HG03135 (cell line): ENCODE measurements around the gene DDAH2.

Experiments used
- ATAC-seq: cut with Tn5 transposase; IDR thresholded peaks from one replicate; pipeline ENCODE4 v1.9.1; 2021; ENCODE audit warnings: mild to moderate bottlenecking, moderate library complexity; ENCODE audit not compliant: unreplicated experiment

Gene DDAH2

GRCh38 chr6:31728767-31729514, at the start of gene DDAH2:
DDAH2 (minus strand) TSS chr6:31729299; CDS start chr6:31729161, 138 bp downstream.
- no peak for ATAC-seq

- ATAC-seq: no peak
Observed at GRCh38 chr6:31778193-31778592, 49.1 kb upstream of the DDAH2 start.

- no peak for ATAC-seq
Observed at GRCh38 chr6:31777667-31778050, 48.6 kb upstream of the DDAH2 start.

GRCh38 chr6:31776989-31777666, 48.0 kb upstream of the DDAH2 start, which contains the start of gene VWA7:
VWA7 (minus strand) TSS chr6:31777328; CDS start chr6:31776779, 549 bp downstream.
- ATAC-seq: peak; percentile 60

GRCh38 chr6:31776485-31776988, 47.4 kb upstream of the DDAH2 start:
- ATAC-seq: no peak

DNA sequence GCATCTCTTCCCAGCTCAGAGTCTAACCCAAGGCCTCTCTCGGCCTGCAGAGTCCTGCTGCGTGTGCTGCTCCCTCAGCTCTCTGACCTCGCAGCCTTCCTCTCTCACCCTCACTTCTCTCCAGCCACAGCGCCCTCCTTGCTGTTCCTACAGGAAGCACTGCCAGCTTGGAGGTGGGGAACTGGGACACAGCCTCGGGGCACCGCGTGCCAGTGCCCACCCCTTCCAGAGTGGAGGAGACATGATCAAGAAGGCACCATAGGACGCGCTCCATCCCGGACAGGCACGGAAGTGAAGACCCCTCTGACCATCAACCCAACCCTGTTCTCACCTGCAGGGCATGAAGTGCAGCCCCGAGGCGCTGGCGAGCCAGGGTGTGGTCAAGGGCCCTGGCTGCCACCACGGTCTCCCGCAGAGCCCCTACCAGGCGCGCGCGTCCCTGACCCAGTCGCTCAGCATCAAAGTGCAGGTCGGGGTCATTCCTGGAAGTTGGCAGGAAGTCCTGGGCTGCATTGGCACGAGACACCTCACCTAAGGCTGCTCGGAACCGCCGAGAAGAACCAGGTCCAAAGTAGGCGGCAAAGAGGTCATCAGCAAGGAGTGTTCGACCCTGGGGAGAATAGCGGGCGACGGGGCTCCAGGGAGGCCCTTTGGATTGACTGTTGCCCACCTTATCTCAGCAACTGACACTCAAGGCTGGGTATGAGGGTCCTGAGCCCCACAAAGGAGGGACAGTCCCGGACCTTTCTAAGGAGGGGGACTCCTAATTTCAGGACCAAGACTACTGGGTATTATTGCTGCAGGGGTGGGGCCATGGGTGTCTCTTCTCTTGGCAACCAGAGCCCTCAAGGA, 46.8 kb upstream of the DDAH2 start:
- no peak for ATAC-seq

DNA sequence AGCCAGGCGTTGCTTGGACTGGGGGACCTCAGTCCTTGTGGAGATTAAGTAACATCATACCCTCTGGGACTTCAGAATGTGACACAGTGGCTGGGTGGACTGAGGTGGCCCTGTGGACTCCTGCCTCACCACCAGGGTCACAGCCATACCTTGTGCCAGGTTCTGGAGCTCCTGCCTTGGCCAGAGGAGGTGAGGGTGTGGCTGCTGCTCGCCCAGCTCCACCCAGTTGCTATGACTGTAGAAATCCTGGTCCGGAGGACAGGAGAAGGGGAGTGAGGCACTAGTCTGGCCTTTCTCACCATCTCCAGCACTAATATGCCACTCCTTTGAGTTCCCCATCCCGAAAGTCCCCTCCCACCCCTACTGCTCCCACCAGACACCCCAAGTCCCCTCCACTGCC, 46.1 kb upstream of the DDAH2 start:
- ATAC-seq: no peak

- ATAC-seq: no peak
Observed at GRCh38 chr6:31771992-31772358, 42.9 kb upstream of the DDAH2 start.

GRCh38 chr6:31770860-31771259, 41.8 kb upstream of the DDAH2 start:
- ATAC-seq: no peak

- ATAC-seq: no peak
Observed at GRCh38 chr6:31769684-31770371, 40.7 kb upstream of the DDAH2 start.

DNA sequence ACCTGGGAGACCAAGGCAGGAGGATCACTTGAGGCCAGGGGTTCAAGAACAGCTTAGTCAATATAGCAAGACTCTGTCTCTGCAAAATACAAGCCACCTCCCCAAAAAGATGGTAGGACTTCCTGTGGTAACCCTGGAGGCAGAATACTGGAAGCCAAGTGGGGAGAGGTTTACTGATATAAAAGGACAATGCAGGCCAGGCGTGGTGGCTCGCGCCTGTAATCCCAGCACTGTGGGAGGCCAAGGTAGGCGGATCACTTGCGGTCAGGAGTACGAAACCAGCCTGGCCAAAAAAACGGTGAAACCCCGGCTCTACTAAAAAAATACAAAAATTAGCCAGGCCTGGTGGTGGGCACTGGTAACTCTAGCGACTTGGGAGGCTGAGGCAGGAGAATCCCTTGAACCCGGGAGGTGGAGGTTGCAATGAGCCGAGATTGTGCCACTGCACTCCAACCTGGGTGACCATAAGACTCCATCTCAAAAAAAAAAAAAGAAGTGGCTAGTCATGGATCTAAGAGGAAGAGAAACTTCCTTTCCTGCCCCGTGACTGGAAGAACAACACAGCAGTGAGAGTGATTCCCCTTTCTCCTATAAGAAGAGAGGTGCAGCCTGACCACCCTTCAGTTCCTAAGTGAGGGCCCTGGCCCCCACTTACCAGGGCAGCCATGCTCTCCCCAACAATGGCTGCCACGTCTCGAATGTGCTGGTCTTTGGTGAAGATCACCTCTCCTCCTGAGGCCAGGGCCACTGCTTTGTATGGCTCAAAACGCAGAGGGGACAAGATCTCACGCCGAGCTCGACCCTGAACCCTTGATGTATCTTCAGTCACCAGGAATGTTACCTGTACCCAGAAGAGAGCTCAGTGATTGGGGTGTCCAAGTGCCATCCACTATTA, 39.5 kb upstream of the DDAH2 start:
- no peak for ATAC-seq

GRCh38 chr6:31767096-31767645, 38.1 kb upstream of the DDAH2 start:
- ATAC-seq: no peak

GRCh38 chr6:31765910-31766794, 37.1 kb upstream of the DDAH2 start:
- ATAC-seq: no peak

- no peak for ATAC-seq
Observed at GRCh38 chr6:31765559-31765909, 36.4 kb upstream of the DDAH2 start.

- no peak for ATAC-seq
Observed at GRCh38 chr6:31764198-31764597, 35.1 kb upstream of the DDAH2 start.

DNA sequence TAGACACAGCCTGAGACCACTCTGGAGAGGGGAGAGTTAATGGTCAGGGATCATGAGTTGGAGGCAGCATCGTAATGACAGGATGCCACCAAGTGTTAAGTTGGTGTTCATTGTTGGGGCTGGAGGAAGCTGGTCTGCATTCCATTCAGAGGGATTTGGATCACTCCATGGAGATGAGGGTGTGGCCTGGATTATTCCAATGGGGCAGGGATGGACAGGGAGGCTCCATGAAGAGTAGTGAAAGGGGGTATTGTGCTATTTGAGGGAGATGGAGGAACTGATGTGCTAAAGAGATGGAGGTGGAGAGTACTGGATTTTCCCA, 34.5 kb upstream of the DDAH2 start:
- no peak for ATAC-seq

DNA sequence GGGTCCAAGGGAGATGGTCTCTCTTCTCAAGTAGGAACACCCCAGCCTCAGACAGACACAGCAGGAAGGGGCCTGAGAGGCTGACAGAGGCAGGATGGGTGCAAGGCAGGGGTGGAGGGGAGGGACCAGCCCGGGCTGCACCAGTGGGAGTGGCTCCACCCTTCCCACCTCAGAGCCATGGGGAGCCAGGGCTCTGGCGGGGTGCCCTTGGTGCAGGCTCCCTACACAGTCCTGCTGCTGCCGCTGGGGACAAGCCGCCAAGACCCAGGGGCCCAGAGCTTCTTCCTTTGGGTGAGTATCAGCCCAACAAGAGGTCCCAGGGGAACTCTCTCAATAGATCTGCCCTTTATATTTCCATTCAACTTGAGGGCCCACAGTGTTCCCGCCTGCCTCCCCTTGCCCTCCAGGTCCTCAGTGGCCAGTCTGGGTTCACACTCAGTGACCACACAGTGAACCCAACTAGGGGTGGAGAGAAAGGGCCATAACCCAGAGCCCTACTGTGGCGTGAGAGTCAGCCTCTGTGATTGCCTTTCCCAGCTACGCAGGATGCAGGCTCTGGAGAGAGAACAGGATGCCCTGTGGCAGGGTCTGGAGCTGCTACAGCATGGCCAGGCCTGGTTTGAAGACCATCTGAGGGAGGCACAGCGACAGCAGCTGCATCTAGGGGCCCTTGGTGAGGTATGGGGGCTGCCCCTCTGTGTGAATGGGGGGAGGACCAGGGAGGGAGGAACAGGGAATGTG, 33.9 kb upstream of the DDAH2 start:
- no peak for ATAC-seq

- no peak for ATAC-seq
Observed at GRCh38 chr6:31762356-31762755, 33.3 kb upstream of the DDAH2 start, which contains the start of gene SAPCD1. SAPCD1 (plus strand) TSS chr6:31762656; CDS start chr6:31763055, 399 bp downstream.
